ENCODE results near the gene ANO6. TPM values are rescaled to one million over a fixed set of nuclear protein-coding genes. Genes with fewer than 3 reads are reported as not detected.
"Not testable (repeated sequence)": the region's sequence is repeated elsewhere in the genome, so short reads cannot be mapped to it uniquely, and the experiment has no call there.

Gene ANO6
- total RNA-seq, 2 donors from 2014 or later, result 25.3 to 27.0 TPM

DNA sequence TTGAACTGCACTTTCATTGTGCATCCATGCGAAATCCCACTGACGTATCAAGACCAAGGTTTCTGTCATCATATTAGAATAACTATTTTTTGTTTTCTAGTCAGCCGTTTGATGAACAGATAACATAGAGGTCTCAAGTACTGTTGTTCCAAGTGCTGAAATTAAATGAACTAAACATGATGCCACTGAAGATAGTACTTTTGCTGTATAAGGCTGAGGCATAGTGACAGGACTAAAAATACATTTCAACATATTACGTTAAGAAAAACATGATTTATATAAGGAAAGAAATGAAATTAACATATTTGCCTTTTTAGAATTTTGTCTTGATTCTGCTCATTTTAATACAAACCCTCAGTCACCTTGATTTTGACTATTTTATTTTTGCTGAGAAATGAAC, 82.2 kb downstream of the ANO6 start:
- Mint-ChIP-seq H3K4me3 (no peak overlapping the region), H3K27ac (no peak overlapping the region), H3K4me1 (ENCODE audit: low read depth) (no peaks in the 10 kb centered on the region), H3K27me3 (ENCODE audit: low read depth) (no peaks in the 10 kb centered on the region), H3K9me3 (no peaks in the 10 kb centered on the region), H3K36me3 (ENCODE audit: insufficient read depth in 2 of 2) (no peaks in the 10 kb centered on the region)
- DNase-seq (no peak), ATAC-seq (replicated peaks in 1 of 2) (no peak)

DNA sequence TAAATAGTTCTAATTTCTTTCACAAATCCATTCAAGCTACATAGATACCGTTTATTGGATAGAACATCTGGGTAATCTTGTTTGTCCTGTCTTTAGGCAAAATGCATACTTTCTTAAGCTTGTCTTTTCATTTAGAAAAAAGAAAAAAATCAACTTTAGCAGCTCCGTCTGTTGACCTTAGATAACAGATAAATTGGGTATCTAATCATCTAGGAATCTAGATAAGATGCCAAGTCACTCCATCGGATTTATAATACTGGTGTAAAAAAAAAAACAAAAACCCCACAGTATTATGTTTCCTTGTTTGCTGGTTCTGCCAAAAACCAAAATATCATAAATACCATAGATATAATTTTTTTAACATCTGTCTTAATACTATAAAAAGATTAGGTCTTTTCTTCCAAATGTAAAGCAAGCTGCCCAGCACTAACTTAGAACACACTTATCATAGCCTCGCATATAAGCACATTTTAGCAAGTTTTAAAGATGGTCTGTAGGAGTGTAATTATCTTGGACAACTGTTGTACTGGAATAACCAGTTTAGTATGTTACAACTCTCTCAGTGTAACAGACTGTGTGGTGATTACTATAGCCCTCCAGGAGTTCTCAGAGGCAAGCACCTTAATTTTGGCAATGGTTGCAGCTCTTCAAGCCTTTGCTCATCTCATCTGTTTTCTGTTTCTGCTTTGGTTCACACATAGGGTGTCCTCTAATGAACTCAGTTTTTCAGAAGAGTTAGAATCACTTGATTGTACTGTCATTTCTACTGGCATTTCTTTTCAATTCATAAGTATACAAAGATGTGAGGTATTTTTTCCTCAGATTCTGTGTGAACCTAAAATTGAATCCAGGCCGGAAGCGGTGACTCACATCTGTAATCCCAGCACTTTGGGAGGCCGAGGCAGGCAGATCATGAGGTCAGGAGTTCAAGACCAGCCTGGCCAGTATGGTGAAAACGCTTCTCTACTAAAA, 83.1 kb downstream of the ANO6 start:
- Mint-ChIP-seq H3K27me3 (ENCODE audit: low read depth) (no peaks in the 10 kb centered on the region), H3K4me1 (ENCODE audit: low read depth) (no peaks in the 10 kb centered on the region), H3K27ac (no peak overlapping the region), H3K4me3 (no peak overlapping the region), H3K36me3 (ENCODE audit: insufficient read depth in 2 of 2) (peaks cover 1 to 3% of the 10 kb centered on the region in 2 donors), H3K9me3 (no peaks in the 10 kb centered on the region)
- DNase-seq (no peak), ATAC-seq (replicated peaks in 1 of 2) (no peak)

GRCh38 chr12:45302621-45303369, 86.9 kb downstream of the ANO6 start:
- H3K4me1 Mint-ChIP-seq (ENCODE audit: low read depth), result no peaks in the 10 kb centered on the region
- ATAC-seq (replicated peaks in 1 of 2) (no peak), DNase-seq (no peak)
- no peaks in the 10 kb centered on the region for H3K9me3 Mint-ChIP-seq
- H3K27me3 Mint-ChIP-seq (ENCODE audit: low read depth), result no peaks in the 10 kb centered on the region
- no peak overlapping the region for H3K4me3 Mint-ChIP-seq
- H3K36me3 Mint-ChIP-seq (ENCODE audit: insufficient read depth in 2 of 2), result peaks cover 1 to 3% of the 10 kb centered on the region in 2 donors
- H3K27ac Mint-ChIP-seq, result no peak overlapping the region

- Mint-ChIP-seq H3K9me3 (no peaks in the 10 kb centered on the region), H3K27me3 (ENCODE audit: low read depth) (no peaks in the 10 kb centered on the region), H3K4me1 (ENCODE audit: low read depth) (no peaks in the 10 kb centered on the region), H3K27ac (no peak overlapping the region), H3K36me3 (ENCODE audit: insufficient read depth in 2 of 2) (peaks cover 1 to 3% of the 10 kb centered on the region in 2 donors), H3K4me3 (no peak overlapping the region)
- no peak for ATAC-seq (replicated peaks in 1 of 2)
- no peak for DNase-seq
These were observed 88.0 kb downstream of the ANO6 start for GRCh38 chr12:45303945-45304344.

- H3K36me3 Mint-ChIP-seq (ENCODE audit: insufficient read depth in 2 of 2), result peaks cover 1 to 3% of the 10 kb centered on the region in 2 donors
- no peak overlapping the region for H3K4me3 Mint-ChIP-seq
- H3K27me3 Mint-ChIP-seq (ENCODE audit: low read depth), result no peaks in the 10 kb centered on the region
- ATAC-seq (replicated peaks in 1 of 2) (no peak), DNase-seq (no peak)
- no peak overlapping the region for H3K27ac Mint-ChIP-seq
- no peaks in the 10 kb centered on the region for H3K4me1 Mint-ChIP-seq (ENCODE audit: low read depth)
- H3K9me3 Mint-ChIP-seq, result no peaks in the 10 kb centered on the region
These were observed 88.8 kb downstream of the ANO6 start for GRCh38 chr12:45304514-45305178.

GRCh38 chr12:45305907-45306306, 90.0 kb downstream of the ANO6 start:
- ATAC-seq (replicated peaks in 1 of 2) (no peak), DNase-seq (no peak)
- Mint-ChIP-seq H3K4me3 (no peak overlapping the region), H3K27me3 (ENCODE audit: low read depth) (no peaks in the 10 kb centered on the region), H3K36me3 (ENCODE audit: insufficient read depth in 2 of 2) (peaks cover 1 to 3% of the 10 kb centered on the region in 2 donors), H3K4me1 (ENCODE audit: low read depth) (no peaks in the 10 kb centered on the region), H3K9me3 (no peaks in the 10 kb centered on the region), H3K27ac (no peak overlapping the region)

DNA sequence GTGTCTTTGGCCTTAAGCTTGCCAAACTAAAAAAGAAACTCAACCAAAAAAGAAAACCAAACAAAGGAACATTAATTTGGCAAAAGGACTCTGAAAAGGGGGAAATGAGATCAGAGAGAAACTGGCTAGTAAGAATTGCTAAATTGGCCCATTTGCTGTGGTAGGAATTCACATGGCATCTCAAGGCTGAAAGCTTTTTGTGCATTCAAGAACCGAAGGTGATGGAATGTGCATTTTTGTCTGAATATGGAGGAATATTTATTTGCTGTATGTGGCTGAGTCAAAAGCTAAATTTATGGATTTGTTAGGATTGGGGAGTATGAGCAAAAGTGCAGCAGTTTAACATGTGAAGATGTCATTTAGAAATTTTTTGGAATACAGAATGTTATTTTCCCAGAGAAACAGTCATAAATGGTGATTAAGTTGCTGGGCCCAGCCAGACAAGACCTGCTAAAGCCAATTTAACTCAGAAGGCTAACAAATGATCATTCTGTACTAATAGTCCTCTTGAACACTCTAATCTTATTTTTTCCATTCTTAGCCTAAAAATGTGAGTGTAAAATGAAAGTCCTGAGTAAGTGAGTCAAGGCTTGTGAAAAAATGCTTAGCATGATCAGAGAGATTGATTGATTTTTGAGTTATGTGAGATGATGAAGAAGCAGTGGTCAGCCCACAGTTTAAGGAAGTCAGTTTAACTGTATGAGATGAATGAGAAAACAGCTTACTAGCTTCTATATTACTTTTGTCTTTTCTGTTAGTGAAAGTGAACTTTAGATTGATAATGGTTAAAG, 94.1 kb downstream of the ANO6 start:
- Mint-ChIP-seq H3K4me3 (no peak overlapping the region), H3K9me3 (peaks cover 0 to 2% of the 10 kb centered on the region in 2 donors), H3K4me1 (ENCODE audit: low read depth) (no peaks in the 10 kb centered on the region), H3K36me3 (ENCODE audit: insufficient read depth in 2 of 2) (peaks cover 3 to 4% of the 10 kb centered on the region in 2 donors), H3K27me3 (ENCODE audit: low read depth) (no peaks in the 10 kb centered on the region), H3K27ac (no peak overlapping the region)
- ATAC-seq (replicated peaks in 1 of 2) (no peak), DNase-seq (no peak)

GRCh38 chr12:45310627-45310968, 94.7 kb downstream of the ANO6 start:
- no peak for DNase-seq
- Mint-ChIP-seq H3K9me3 (peaks cover 2% of the 10 kb centered on the region in 2 donors), H3K36me3 (ENCODE audit: insufficient read depth in 2 of 2) (peaks cover 3 to 7% of the 10 kb centered on the region in 2 donors), H3K27me3 (ENCODE audit: low read depth) (no peaks in the 10 kb centered on the region), H3K4me1 (ENCODE audit: low read depth) (peaks cover 4% of the 10 kb centered on the region), H3K4me3 (no peak overlapping the region), H3K27ac (no peak overlapping the region)
- ATAC-seq (replicated peaks in 1 of 2), result no peak

GRCh38 chr12:45312012-45312411, 96.1 kb downstream of the ANO6 start:
- Mint-ChIP-seq H3K4me1 (ENCODE audit: low read depth) (peaks cover 6% of the 10 kb centered on the region), H3K4me3 (no peak overlapping the region), H3K27me3 (ENCODE audit: low read depth) (no peaks in the 10 kb centered on the region), H3K9me3 (peaks cover 2 to 3% of the 10 kb centered on the region in 2 donors), H3K27ac (no peak overlapping the region), H3K36me3 (ENCODE audit: insufficient read depth in 2 of 2) (peaks cover 5 to 10% of the 10 kb centered on the region in 2 donors)
- ATAC-seq (replicated peaks in 1 of 2) (no peak), DNase-seq (no peak)

- no peak for ATAC-seq (replicated peaks in 1 of 2)
- H3K27me3 Mint-ChIP-seq (ENCODE audit: low read depth), result no peaks in the 10 kb centered on the region
- H3K27ac Mint-ChIP-seq, result no peak overlapping the region
- DNase-seq, result no peak
- peaks cover 6% of the 10 kb centered on the region for H3K4me1 Mint-ChIP-seq (ENCODE audit: low read depth)
- peaks cover 4 to 5% of the 10 kb centered on the region in 2 donors for H3K9me3 Mint-ChIP-seq
- peaks cover 6 to 13% of the 10 kb centered on the region in 2 donors for H3K36me3 Mint-ChIP-seq (ENCODE audit: insufficient read depth in 2 of 2)
- no peak overlapping the region for H3K4me3 Mint-ChIP-seq
These were observed 98.9 kb downstream of the ANO6 start for GRCh38 chr12:45314770-45315169.

GRCh38 chr12:45315462-45315861, 99.6 kb downstream of the ANO6 start:
- H3K4me3 Mint-ChIP-seq, result no peak overlapping the region
- H3K27me3 Mint-ChIP-seq (ENCODE audit: low read depth), result no peaks in the 10 kb centered on the region
- peaks cover 6% of the 10 kb centered on the region for H3K4me1 Mint-ChIP-seq (ENCODE audit: low read depth)
- ATAC-seq (replicated peaks in 1 of 2), result no peak
- H3K9me3 Mint-ChIP-seq, result peaks cover 4 to 5% of the 10 kb centered on the region in 2 donors
- peaks cover 6 to 13% of the 10 kb centered on the region in 2 donors for H3K36me3 Mint-ChIP-seq (ENCODE audit: insufficient read depth in 2 of 2)
- no peak for DNase-seq
- H3K27ac Mint-ChIP-seq, result no peak overlapping the region

- not testable (repeated sequence) for H3K4me1 Mint-ChIP-seq (ENCODE audit: low read depth); ATAC-seq (replicated peaks in 1 of 2); DNase-seq; H3K27me3 Mint-ChIP-seq (ENCODE audit: low read depth); H3K27ac Mint-ChIP-seq; H3K9me3 Mint-ChIP-seq; H3K4me3 Mint-ChIP-seq
- H3K36me3 Mint-ChIP-seq (ENCODE audit: insufficient read depth in 2 of 2), result peaks cover 6 to 13% of the 10 kb centered on the region in 2 donors
These were observed 101.4 kb downstream of the ANO6 start for GRCh38 chr12:45317261-45317660.
